Progenitor cell of endocrine pancreas (in vitro differentiated cells): ENCODE data around the gene C2CD2L. TPM values are rescaled to one million over a fixed set of nuclear protein-coding genes. Genes with fewer than 3 reads are reported as not detected.

Experiments
- DNase-seq: peaks from one replicate; pipeline ENCODE4 v3.0.0; 2021; ENCODE audit warnings: low spot score; ENCODE audit not compliant: unreplicated experiment
- H3K27ac Mint-ChIP-seq: 2 replicates; pipeline ENCODE4 v1.8.0; 2021; ENCODE audit warnings: mild to moderate bottlenecking, moderate library complexity, mixed read lengths
- H3K27me3 Mint-ChIP-seq: 2 replicates; pipeline ENCODE4 v1.8.0; 2021; ENCODE audit warnings: mixed read lengths
- H3K36me3 Mint-ChIP-seq: 2 replicates; pipeline ENCODE4 v1.8.0; 2022; ENCODE audit warnings: mixed read lengths; ENCODE audit not compliant: insufficient read depth
- H3K4me1 Mint-ChIP-seq: 2 replicates; pipeline ENCODE4 v1.8.0; 2021; ENCODE audit warnings: low read depth, mixed read lengths
- H3K4me3 Mint-ChIP-seq: 2 replicates; pipeline ENCODE4 v1.8.0; 2021; ENCODE audit warnings: low read depth, mild to moderate bottlenecking, moderate library complexity, mixed read lengths
- H3K9me3 Mint-ChIP-seq: 2 replicates; pipeline ENCODE4 v1.8.0; 2021; ENCODE audit warnings: low read depth, mixed read lengths
- total RNA-seq: library from RNA; stranded (reverse); gene quantifications from 2 replicates; pipeline ENCODE4 v1.2.1, GENCODE V29; 2021
- TF ChIP-seq, protein P1 (sequence below): fragments of 200-600 bp; sonication (generic); IDR thresholded peaks from one replicate; pipeline ENCODE4 v1.5.0; 2021; ENCODE audit warnings: antibody characterized with exemption, mild to moderate bottlenecking; ENCODE audit not compliant: unreplicated experiment

Gene C2CD2L
- total RNA-seq, 1 donor from 2014 or later = 7.3 TPM

DNA sequence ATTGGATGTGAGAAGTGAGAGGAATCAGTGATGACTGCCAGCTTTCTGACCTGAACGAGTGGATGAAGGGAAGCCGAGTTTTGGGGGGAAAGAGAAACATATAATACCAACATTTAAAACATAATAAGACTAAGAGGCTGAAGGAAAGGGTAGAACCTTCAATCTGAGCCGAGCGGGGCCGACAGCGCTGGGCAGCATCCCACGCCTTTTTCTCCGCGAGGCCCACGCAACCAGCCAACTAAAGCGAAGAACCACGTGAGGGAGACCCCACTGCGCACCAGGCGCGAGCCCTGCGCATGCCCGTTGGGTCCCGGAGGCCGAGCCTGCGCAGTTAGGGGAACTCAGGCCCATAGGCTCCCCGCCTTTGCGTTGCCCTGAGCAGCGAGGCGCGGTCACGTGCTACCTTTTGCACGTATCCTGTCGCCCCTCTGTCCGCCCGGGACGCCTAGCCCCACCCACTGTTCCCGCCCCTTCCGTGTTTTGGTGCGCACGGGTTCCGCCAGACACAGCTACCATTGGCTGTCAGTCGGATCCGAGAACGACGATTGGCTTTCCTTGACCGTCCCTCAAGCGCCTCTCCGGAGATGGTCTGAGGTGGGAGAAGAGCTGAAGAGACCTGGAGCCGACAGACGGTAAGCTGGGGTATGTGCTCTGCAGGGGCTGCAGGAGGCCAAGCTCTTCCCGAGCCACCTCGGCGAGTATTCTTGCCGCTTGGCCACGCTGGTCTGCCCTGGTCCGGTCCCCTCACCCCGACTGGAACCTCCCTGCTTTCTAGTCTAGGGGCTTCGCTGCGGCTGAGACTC is 14.1 kb downstream of the C2CD2L start, which contains the start of gene HINFP:
Gene HINFP (plus strand): TSS at position 573 of the 803 bp plus-strand sequence. CDS start 5,365 bp downstream, outside the sequence.
- Mint-ChIP-seq H3K4me3 (peak within 1 kb of the TSS; percentile 93), H3K27me3 (no peaks in the 10 kb centered on the region), H3K36me3 (peaks cover 4% of the 10 kb centered on the region), H3K9me3 (no peaks in the 10 kb centered on the region), H3K27ac (peak within 1 kb of the TSS; percentile 96), H3K4me1 (peaks cover 21% of the 10 kb centered on the region)
- TF ChIP-seq, protein P1, sequence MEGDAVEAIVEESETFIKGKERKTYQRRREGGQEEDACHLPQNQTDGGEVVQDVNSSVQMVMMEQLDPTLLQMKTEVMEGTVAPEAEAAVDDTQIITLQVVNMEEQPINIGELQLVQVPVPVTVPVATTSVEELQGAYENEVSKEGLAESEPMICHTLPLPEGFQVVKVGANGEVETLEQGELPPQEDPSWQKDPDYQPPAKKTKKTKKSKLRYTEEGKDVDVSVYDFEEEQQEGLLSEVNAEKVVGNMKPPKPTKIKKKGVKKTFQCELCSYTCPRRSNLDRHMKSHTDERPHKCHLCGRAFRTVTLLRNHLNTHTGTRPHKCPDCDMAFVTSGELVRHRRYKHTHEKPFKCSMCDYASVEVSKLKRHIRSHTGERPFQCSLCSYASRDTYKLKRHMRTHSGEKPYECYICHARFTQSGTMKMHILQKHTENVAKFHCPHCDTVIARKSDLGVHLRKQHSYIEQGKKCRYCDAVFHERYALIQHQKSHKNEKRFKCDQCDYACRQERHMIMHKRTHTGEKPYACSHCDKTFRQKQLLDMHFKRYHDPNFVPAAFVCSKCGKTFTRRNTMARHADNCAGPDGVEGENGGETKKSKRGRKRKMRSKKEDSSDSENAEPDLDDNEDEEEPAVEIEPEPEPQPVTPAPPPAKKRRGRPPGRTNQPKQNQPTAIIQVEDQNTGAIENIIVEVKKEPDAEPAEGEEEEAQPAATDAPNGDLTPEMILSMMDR = no peak
- DNase-seq = peak; percentile 99

DNA sequence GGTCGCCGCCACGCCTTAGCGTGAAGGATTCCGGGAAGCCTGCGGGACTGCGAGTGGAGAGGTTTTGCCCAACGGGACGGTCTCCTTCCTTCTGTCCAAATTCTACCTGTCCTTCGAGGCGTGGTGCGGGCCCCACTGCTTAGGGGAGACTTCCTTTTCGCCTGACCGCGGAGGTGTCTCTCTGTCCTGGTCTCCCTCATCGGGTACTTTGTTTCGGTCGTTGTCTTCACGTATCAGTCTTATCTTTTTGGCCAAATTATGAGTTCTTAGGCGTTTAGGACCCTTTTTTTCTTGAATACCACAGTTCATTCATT is 14.6 kb downstream of the C2CD2L start:
- Mint-ChIP-seq H3K4me3 (peak overlapping the region; percentile 93), H3K27me3 (no peaks in the 10 kb centered on the region)
- TF ChIP-seq, protein P1 = no peak

DNA sequence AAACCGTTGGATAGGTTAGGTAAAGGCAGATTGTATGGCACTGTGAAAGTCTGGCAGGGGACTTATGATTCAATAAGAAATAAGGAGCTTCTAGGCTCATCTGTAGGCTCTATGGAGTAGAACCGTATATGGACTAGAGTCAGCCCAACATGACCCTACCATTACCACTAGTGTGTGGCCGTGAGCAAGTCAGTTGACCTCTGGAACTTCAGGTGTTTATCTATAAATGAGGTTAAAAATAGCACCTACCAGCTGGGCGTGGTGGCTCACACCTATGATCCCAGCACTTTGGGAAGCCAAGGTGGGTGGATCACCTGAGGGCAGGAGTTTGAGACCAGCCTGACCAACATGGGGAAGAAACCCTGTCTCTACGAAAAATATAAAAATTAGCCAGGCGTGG is 18.7 kb downstream of the C2CD2L start:
- no peaks in the 10 kb centered on the region for H3K27me3 Mint-ChIP-seq
- no peak for DNase-seq
- H3K9me3 Mint-ChIP-seq = no peaks in the 10 kb centered on the region
- TF ChIP-seq, protein P1 = no peak
- H3K27ac Mint-ChIP-seq = no peak overlapping the region
- peaks cover 14% of the 10 kb centered on the region for H3K4me1 Mint-ChIP-seq
- H3K36me3 Mint-ChIP-seq = peaks cover 7% of the 10 kb centered on the region
- no peak overlapping the region for H3K4me3 Mint-ChIP-seq

More for the DNA sequence above, 14.6 kb downstream of the C2CD2L start:
- DNase-seq = no peak
- Mint-ChIP-seq H3K36me3 (peaks cover 4% of the 10 kb centered on the region), H3K27ac (peak overlapping the region; percentile 96), H3K4me1 (peaks cover 21% of the 10 kb centered on the region), H3K9me3 (no peaks in the 10 kb centered on the region)

DNA sequence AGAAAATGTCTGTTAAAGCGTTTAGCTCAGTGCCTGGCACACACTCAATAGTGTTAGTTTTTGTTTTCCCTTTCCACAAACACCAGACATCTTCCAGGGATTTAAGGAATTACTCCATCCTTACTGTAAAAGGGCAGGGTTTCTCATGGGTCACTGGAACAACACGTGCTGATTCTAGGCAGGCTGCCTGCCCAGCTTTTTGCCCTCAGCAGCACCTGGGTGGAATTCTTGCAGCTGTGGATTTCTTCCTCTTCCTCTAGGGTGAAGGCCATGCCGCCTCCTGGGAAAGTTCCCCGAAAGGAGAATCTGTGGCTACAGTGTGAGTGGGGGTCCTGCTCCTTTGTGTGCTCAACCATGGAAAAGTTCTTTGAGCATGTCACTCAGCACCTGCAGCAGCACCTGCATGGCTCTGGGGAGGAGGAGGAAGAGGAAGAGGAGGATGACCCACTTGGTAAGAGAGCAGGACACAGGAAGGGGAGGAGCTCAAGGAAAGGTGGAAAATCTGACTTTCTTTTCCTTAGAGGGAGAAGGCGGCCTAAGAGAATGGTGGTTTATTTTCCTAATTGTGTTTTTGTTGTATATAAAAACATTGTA is 19.6 kb downstream of the C2CD2L start:
- no peaks in the 10 kb centered on the region for H3K9me3 Mint-ChIP-seq
- no peaks in the 10 kb centered on the region for H3K27me3 Mint-ChIP-seq
- DNase-seq = no peak
- TF ChIP-seq, protein P1 = no peak
- no peak overlapping the region for H3K4me3 Mint-ChIP-seq
- peaks cover 7% of the 10 kb centered on the region for H3K36me3 Mint-ChIP-seq
- no peak overlapping the region for H3K27ac Mint-ChIP-seq
- peaks cover 11% of the 10 kb centered on the region for H3K4me1 Mint-ChIP-seq

DNA sequence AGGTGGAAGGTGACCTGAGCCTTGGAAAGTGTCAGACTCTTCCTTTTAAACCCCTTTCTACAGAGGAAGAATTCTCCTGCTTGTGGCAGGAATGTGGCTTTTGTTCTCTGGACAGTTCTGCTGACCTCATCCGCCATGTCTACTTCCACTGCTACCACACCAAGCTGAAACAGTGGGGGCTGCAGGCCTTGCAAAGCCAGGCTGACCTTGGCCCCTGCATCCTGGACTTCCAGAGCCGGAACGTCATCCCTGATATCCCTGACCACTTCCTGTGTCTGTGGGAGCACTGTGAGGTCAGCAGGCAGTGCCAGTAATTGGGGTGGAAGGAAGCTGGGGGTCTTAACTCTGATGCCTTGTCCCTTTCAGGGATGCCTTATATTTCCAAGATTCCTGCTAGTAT is 23.5 kb downstream of the C2CD2L start:
- no peaks in the 10 kb centered on the region for H3K9me3 Mint-ChIP-seq
- TF ChIP-seq, protein P1 = no peak
- H3K27ac Mint-ChIP-seq = no peak overlapping the region
- no peaks in the 10 kb centered on the region for H3K27me3 Mint-ChIP-seq
- H3K4me3 Mint-ChIP-seq = no peak overlapping the region
- no peaks in the 10 kb centered on the region for H3K4me1 Mint-ChIP-seq
- DNase-seq = no peak
- peaks cover 11% of the 10 kb centered on the region for H3K36me3 Mint-ChIP-seq
